Ishikawa (cell line): ENCODE data around the gene GLIS1.

Experiments used
- EP300 ChIP-seq: IDR thresholded peaks from 2 replicates; pipeline ENCODE4 v1.6.1; 2012; ENCODE audit warnings: borderline replicate concordance
- RAD21 ChIP-seq: IDR thresholded peaks from 2 replicates; pipeline ENCODE4 v1.6.1; 2012; ENCODE audit warnings: low read depth

DNA sequence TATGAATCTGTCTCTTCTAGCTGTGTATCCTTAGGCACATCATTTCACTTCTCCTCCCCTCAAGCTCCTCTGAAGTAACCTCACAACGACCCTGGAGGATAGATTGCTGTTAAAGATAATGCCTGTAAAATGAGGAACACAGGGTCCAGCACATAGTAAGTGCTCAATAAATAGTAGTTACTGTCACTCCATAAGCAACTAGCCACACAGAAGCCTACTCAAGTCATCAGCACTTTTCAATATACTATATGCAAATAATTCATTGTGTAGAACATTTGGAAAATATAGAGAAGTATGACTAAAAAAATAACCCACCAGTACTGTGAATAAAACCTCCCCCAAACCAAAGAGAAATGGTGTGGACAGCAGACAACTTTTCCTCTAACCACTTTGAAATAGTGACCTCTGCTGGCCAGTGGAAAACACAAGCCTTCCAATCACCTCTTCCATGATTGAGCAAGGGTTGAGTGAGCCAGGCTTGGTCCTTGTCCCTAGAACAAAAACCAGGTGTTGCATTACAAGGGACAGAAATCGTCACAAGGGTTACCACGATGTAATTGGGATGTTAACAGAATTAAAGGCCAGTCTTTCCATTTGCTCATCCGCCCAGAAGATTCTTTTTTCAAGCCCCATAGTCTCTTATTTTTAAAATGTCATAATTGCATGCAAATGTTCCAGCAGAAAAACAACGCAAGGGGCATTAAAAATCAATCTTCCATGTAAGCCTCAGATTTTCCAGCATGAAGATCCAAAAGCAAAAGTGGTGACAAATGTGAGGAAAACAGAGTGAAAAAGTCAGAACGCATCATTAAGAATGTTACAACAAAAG, 15.7 kb upstream of the GLIS1 start:
- TF ChIP-seq EP300 (no peak), RAD21 (peak; percentile 80)
